ENCODE measurements around the gene LENG9. TPM values are rescaled to one million over a fixed set of nuclear protein-coding genes. Genes with fewer than 3 reads are reported as not detected.

LENG9 gene
- total RNA-seq, 4 donors from 2014 or later = 3.1 to 7.9 (median 4.1) TPM

DNA sequence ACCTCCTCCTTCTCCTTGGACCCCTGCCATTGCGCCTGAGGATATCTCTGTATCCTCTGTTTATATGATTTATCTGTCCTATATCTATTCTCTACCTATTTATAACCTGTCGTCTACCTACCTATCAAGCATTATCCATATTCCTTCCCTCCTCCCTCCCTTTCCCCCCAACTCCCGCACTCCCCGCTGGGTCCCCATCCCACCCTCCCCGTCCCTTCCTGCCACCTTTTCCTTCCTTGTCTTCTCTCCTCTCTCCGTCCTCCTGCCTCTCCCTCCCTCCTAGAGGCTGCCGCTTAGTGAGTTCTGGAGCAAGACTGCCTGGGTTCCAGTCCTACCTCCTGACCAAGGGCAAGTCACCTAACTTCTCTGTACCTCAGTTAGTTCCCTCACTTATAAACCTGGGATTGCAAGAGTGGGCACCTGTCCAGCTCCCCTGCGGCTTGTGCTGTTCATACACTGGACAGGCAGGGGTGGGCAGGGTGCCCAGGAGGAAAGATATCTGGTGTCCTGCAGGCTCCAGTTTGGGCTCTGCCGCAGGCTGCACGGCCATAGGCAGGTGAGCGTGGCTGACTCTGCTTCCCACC is 32.2 kb downstream of the LENG9 start:
- Histone ChIP-seq H3K9me3 (no peaks in the 10 kb centered on the region), H3K27ac (peak overlapping the region; percentile 7), H3K36me3 (no peaks in the 10 kb centered on the region), H3K27me3 (peaks cover 32% of the 10 kb centered on the region), H3K4me3 (peak overlapping the region; percentile 38), H3K4me1 (peaks cover 29% of the 10 kb centered on the region)
- peak in 1 of 2 donors; percentile 78 for DNase-seq (ENCODE audit: low spot score in 2 of 2)
- no peak for TF ChIP-seq EP300 (IDR thresholded peaks at IDR 0.05)
- TF ChIP-seq, protein P1, sequence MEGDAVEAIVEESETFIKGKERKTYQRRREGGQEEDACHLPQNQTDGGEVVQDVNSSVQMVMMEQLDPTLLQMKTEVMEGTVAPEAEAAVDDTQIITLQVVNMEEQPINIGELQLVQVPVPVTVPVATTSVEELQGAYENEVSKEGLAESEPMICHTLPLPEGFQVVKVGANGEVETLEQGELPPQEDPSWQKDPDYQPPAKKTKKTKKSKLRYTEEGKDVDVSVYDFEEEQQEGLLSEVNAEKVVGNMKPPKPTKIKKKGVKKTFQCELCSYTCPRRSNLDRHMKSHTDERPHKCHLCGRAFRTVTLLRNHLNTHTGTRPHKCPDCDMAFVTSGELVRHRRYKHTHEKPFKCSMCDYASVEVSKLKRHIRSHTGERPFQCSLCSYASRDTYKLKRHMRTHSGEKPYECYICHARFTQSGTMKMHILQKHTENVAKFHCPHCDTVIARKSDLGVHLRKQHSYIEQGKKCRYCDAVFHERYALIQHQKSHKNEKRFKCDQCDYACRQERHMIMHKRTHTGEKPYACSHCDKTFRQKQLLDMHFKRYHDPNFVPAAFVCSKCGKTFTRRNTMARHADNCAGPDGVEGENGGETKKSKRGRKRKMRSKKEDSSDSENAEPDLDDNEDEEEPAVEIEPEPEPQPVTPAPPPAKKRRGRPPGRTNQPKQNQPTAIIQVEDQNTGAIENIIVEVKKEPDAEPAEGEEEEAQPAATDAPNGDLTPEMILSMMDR (IDR thresholded peaks at IDR 0.05) = no peak
- no peak for TF ChIP-seq POLR2A (IDR thresholded peaks at IDR 0.05)
- TF ChIP-seq POLR2AphosphoS5 (IDR thresholded peaks at IDR 0.05) = no peak
- WGBS = 27% methylated on average over 11 of the region's 11 CpGs

- Histone ChIP-seq H3K27ac (peak overlapping the region; percentile 7), H3K9me3 (no peaks in the 10 kb centered on the region), H3K4me3 (peak overlapping the region; percentile 38), H3K36me3 (no peaks in the 10 kb centered on the region), H3K4me1 (peaks cover 26% of the 10 kb centered on the region), H3K27me3 (peaks cover 40% of the 10 kb centered on the region)
- TF ChIP-seq POLR2A (IDR thresholded peaks at IDR 0.05) = no peak
- TF ChIP-seq, protein P1 (IDR thresholded peaks at IDR 0.05) = no peak
- no peak for TF ChIP-seq POLR2AphosphoS5 (IDR thresholded peaks at IDR 0.05)
- no peak for TF ChIP-seq EP300 (IDR thresholded peaks at IDR 0.05)
- 3% methylated on average over 30 of the region's 43 CpGs for WGBS
- DNase-seq (ENCODE audit: low spot score in 2 of 2) = peak in 1 of 2 donors; percentile 73
Measured at GRCh38 chr19:54430306-54431254, 33.0 kb downstream of the LENG9 start.

DNA sequence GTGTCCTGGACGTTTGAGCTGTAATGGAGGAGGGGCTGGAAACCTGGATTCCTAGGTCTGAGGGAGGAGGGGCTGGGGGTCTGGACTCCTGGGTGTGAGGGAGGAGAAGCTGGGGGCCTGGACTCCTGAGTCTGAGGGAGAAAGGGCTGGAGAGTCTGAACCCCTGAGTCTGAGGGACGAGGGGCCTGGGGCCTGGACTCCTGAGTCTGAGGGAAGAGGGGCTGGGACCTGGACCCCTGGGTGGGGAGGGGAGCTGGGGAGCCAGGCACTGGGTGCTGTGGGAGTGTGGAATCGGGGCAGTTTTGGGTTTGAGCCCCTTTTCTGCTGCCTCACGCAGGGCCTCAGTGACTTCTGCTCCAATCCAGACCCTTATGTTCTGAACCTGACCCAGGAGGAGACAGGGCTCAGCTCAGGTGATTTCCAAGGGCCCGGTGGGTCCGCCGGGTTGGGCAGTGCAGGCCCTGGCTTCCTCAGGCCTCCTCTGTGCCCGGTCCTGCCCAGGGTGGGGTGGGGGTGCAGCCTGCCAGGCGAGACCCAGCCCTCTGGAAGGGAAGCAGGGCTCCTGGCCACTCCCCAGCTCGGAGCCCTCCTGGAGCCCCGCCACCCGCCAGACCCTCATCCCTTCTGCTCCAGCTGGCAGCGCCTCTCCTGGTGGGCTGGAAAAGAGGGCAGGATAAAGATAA is 33.9 kb downstream of the LENG9 start:
- TF ChIP-seq, protein P1 (IDR thresholded peaks at IDR 0.05) = no peak
- TF ChIP-seq POLR2A (IDR thresholded peaks at IDR 0.05) (no peak), POLR2AphosphoS5 (IDR thresholded peaks at IDR 0.05) (no peak), EP300 (IDR thresholded peaks at IDR 0.05) (no peak)
- no peak for DNase-seq (ENCODE audit: low spot score in 2 of 2)
- Histone ChIP-seq H3K36me3 (no peaks in the 10 kb centered on the region), H3K4me3 (no peak overlapping the region), H3K27ac (no peak overlapping the region), H3K9me3 (no peaks in the 10 kb centered on the region), H3K4me1 (peaks cover 20% of the 10 kb centered on the region), H3K27me3 (peaks cover 48% of the 10 kb centered on the region)
- 31% methylated on average over 4 of the region's 13 CpGs for WGBS

DNA sequence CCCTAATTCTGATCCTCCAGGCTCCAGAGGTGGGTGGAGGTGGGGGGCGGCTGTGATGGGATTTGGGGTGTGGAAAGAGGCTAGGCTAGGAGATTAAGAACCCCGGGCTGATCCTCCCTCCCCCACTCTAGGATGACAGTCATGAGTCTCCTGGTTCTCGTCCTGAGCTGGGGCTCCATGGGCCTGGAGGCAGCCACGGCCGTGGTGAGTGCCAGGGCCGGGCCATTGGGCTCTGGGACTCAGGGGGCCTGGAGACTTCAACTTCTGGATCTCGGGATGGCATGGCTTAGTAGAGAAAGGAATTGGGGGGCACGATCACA is 34.4 kb downstream of the LENG9 start:
- H3K27ac ChIP-seq = no peak overlapping the region
- H3K4me1 ChIP-seq = peaks cover 20% of the 10 kb centered on the region
- 58% methylated on average over 2 of the region's 8 CpGs for WGBS
- H3K27me3 ChIP-seq = peaks cover 54% of the 10 kb centered on the region
- TF ChIP-seq POLR2A (IDR thresholded peaks at IDR 0.05) = no peak
- TF ChIP-seq, protein P1 (IDR thresholded peaks at IDR 0.05) = no peak
- TF ChIP-seq EP300 (IDR thresholded peaks at IDR 0.05) = no peak
- TF ChIP-seq POLR2AphosphoS5 (IDR thresholded peaks at IDR 0.05) = no peak
- no peak for DNase-seq (ENCODE audit: low spot score in 2 of 2)
- H3K36me3 ChIP-seq = no peaks in the 10 kb centered on the region
- no peaks in the 10 kb centered on the region for H3K9me3 ChIP-seq
- H3K4me3 ChIP-seq = no peak overlapping the region
